BLaER1 (cell line): ENCODE measurements around the gene ZBTB37.

Source experiments
- H3K27ac ChIP-seq: shearing (Covaris generic); formaldehyde crosslinking; 2 replicates; pipeline ENCODE4 v1.8.1; 2022
- H3K27me3 ChIP-seq: shearing (Covaris generic); formaldehyde crosslinking; 2 replicates; pipeline ENCODE4 v1.8.1; 2022
- H3K36me3 ChIP-seq: shearing (Covaris generic); formaldehyde crosslinking; 2 replicates; pipeline ENCODE4 v1.8.1; 2022
- H3K4me1 ChIP-seq: shearing (Covaris generic); formaldehyde crosslinking; 2 replicates; pipeline ENCODE4 v1.8.1; 2022
- H3K4me2 ChIP-seq: shearing (Covaris generic); formaldehyde crosslinking; 2 replicates; pipeline ENCODE4 v1.8.1; 2022
- H3K4me3 ChIP-seq: shearing (Covaris generic); formaldehyde crosslinking; 2 replicates; pipeline ENCODE4 v1.8.1; 2022
- H3K9ac ChIP-seq: shearing (Covaris generic); formaldehyde crosslinking; 2 replicates; pipeline ENCODE4 v1.8.1; 2022
- H3K9me3 ChIP-seq: shearing (Covaris generic); formaldehyde crosslinking; 2 replicates; pipeline ENCODE4 v1.8.1; 2022
- H4K20me1 ChIP-seq: shearing (Covaris generic); formaldehyde crosslinking; 2 replicates; pipeline ENCODE4 v1.8.1; 2022
- Cebpa-rat ChIP-seq: shearing (Covaris generic); IDR thresholded peaks from 2 replicates; pipeline ENCODE4 v1.8.1; 2022

Gene ZBTB37

GRCh38 chr1:173868266-173869020, at the start of gene ZBTB37:
Gene ZBTB37, plus strand, starts transcription at chr1:173868380. Its CDS starts 1,846 bp downstream, at chr1:173870226.
- Histone ChIP-seq H3K27me3 (no peaks in the 10 kb centered on the region), H3K9me3 (no peaks in the 10 kb centered on the region), H3K36me3 (peaks cover 38% of the 10 kb centered on the region), H3K4me2 (peak within 1 kb of the TSS; percentile 86), H4K20me1 (peaks cover 39% of the 10 kb centered on the region), H3K9ac (peak within 1 kb of the TSS; percentile 97), H3K27ac (peak within 1 kb of the TSS; percentile 97), H3K4me3 (peak within 1 kb of the TSS; percentile 86), H3K4me1 (peaks cover 61% of the 10 kb centered on the region)
- TF ChIP-seq Cebpa-rat = no peak

GRCh38 chr1:173818459-173818858, 49.7 kb upstream of the ZBTB37 start:
- H3K27ac ChIP-seq = no peak overlapping the region
- no peaks in the 10 kb centered on the region for H4K20me1 ChIP-seq
- TF ChIP-seq Cebpa-rat = no peak
- no peak overlapping the region for H3K4me2 ChIP-seq
- H3K36me3 ChIP-seq = peaks cover 60% of the 10 kb centered on the region
- H3K4me1 ChIP-seq = peaks cover 25% of the 10 kb centered on the region
- H3K27me3 ChIP-seq = no peaks in the 10 kb centered on the region
- H3K4me3 ChIP-seq = no peak overlapping the region
- H3K9ac ChIP-seq = no peak overlapping the region
- H3K9me3 ChIP-seq = peaks cover 44% of the 10 kb centered on the region

GRCh38 chr1:173821680-173822079, 46.5 kb upstream of the ZBTB37 start:
- Histone ChIP-seq H3K27ac (no peak overlapping the region), H3K4me3 (no peak overlapping the region), H3K9me3 (peaks cover 24% of the 10 kb centered on the region), H4K20me1 (no peaks in the 10 kb centered on the region), H3K9ac (no peak overlapping the region), H3K27me3 (no peaks in the 10 kb centered on the region), H3K4me2 (peak overlapping the region; percentile 23; the same call in 1 of the 2 replicates), H3K36me3 (peaks cover 48% of the 10 kb centered on the region), H3K4me1 (peaks cover 44% of the 10 kb centered on the region)
- TF ChIP-seq Cebpa-rat = no peak

- H3K27ac ChIP-seq = peak overlapping the region; percentile 88
- H3K4me1 ChIP-seq = peaks cover 49% of the 10 kb centered on the region
- H3K27me3 ChIP-seq = no peaks in the 10 kb centered on the region
These were observed 44.3 kb upstream of the ZBTB37 start for GRCh38 chr1:173823781-173824314.

GRCh38 chr1:173824315-173825081, 43.7 kb upstream of the ZBTB37 start, which contains the start of the genes CENPL and DARS2:
Gene CENPL, minus strand, starts transcription at chr1:173824883. Its CDS starts 13,584 bp downstream, at chr1:173811299.
Gene DARS2, plus strand, starts transcription at chr1:173824673. Its CDS starts 557 bp downstream, at chr1:173825230.
- H3K9ac ChIP-seq = peak within 1 kb of the TSS; percentile 89
- H3K4me2 ChIP-seq = peak within 1 kb of the TSS; percentile 95
- H3K9me3 ChIP-seq = no peaks in the 10 kb centered on the region
- TF ChIP-seq Cebpa-rat = 0 out of 2 replicates have a peak, but pooled peaks have one; percentile 44
- H3K4me1 ChIP-seq = peaks cover 49% of the 10 kb centered on the region
- H3K27me3 ChIP-seq = no peaks in the 10 kb centered on the region
- peaks cover 24% of the 10 kb centered on the region for H3K36me3 ChIP-seq
- H4K20me1 ChIP-seq = no peaks in the 10 kb centered on the region
- peak within 1 kb of the TSS; percentile 90 for H3K4me3 ChIP-seq
- peak within 1 kb of the TSS; percentile 88 for H3K27ac ChIP-seq

More at GRCh38 chr1:173823781-173824314, 44.3 kb upstream of the ZBTB37 start:
- Histone ChIP-seq H3K4me3 (peak overlapping the region; percentile 90), H3K9me3 (peaks cover 6% of the 10 kb centered on the region; the same call in 1 of the 2 replicates), H3K36me3 (peaks cover 30% of the 10 kb centered on the region), H3K4me2 (peak overlapping the region; percentile 95), H4K20me1 (no peaks in the 10 kb centered on the region), H3K9ac (peak overlapping the region; percentile 89)
- no peak for TF ChIP-seq Cebpa-rat

- Histone ChIP-seq H4K20me1 (no peaks in the 10 kb centered on the region), H3K36me3 (peaks cover 16% of the 10 kb centered on the region), H3K27me3 (no peaks in the 10 kb centered on the region), H3K4me2 (peak overlapping the region; percentile 7; the same call in 1 of the 2 replicates), H3K9me3 (no peaks in the 10 kb centered on the region), H3K9ac (no peak overlapping the region), H3K27ac (no peak overlapping the region), H3K4me1 (peaks cover 32% of the 10 kb centered on the region), H3K4me3 (no peak overlapping the region)
- TF ChIP-seq Cebpa-rat = no peak
These were observed 40.6 kb upstream of the ZBTB37 start for GRCh38 chr1:173827611-173828010.

GRCh38 chr1:173832748-173833147, 35.4 kb upstream of the ZBTB37 start:
- Histone ChIP-seq H3K27ac (no peak overlapping the region), H3K36me3 (peaks cover 60% of the 10 kb centered on the region), H4K20me1 (no peaks in the 10 kb centered on the region), H3K4me3 (no peak overlapping the region), H3K4me2 (no peak overlapping the region), H3K9me3 (no peaks in the 10 kb centered on the region), H3K9ac (no peak overlapping the region), H3K27me3 (no peaks in the 10 kb centered on the region), H3K4me1 (no peaks in the 10 kb centered on the region)
- TF ChIP-seq Cebpa-rat = no peak

GRCh38 chr1:173852105-173852504, 16.1 kb upstream of the ZBTB37 start:
- Histone ChIP-seq H4K20me1 (no peaks in the 10 kb centered on the region), H3K36me3 (peaks cover 77% of the 10 kb centered on the region), H3K27me3 (no peaks in the 10 kb centered on the region), H3K4me2 (no peak overlapping the region), H3K4me1 (no peaks in the 10 kb centered on the region), H3K9ac (no peak overlapping the region), H3K4me3 (no peak overlapping the region), H3K27ac (no peak overlapping the region), H3K9me3 (no peaks in the 10 kb centered on the region)
- TF ChIP-seq Cebpa-rat = no peak

GRCh38 chr1:173853074-173853473, 15.1 kb upstream of the ZBTB37 start:
- Histone ChIP-seq H3K4me1 (no peaks in the 10 kb centered on the region), H3K27ac (no peak overlapping the region), H4K20me1 (no peaks in the 10 kb centered on the region; the same call in 1 of the 2 replicates), H3K9me3 (no peaks in the 10 kb centered on the region), H3K9ac (no peak overlapping the region), H3K36me3 (peaks cover 87% of the 10 kb centered on the region), H3K27me3 (no peaks in the 10 kb centered on the region), H3K4me2 (no peak overlapping the region), H3K4me3 (no peak overlapping the region)
- no peak for TF ChIP-seq Cebpa-rat
